PC-9 (cell line): ENCODE data around the gene PAQR6. TPM values are rescaled to one million over a fixed set of nuclear protein-coding genes. Genes with fewer than 3 reads are reported as not detected.

Source experiments
- BruUV-seq: library from RNA; stranded (reverse); fragments of 400-500 nt; replicated peaks from 2 replicates; lab custom pipeline; 2021; lab: Mats Ljungman, UMichigan
- CTCF ChIA-PET: fragments of 300-600 bp; sonication (Branson Sonifier 250); formaldehyde crosslinking; loops from one replicate; lab custom pipeline; 2022; ENCODE audit warnings: antibody characterized with exemption; lab: Charles Lee
- POLR2A ChIA-PET: fragments of 300-600 bp; sonication (Branson Sonifier 250); formaldehyde crosslinking; loops from one replicate; lab custom pipeline; 2022; ENCODE audit warnings: antibody characterized with exemption; ENCODE audit not compliant: unreplicated experiment; lab: Charles Lee
- DNase-seq, 2 experiments: peaks; one replicate each; pipeline versions ENCODE4 v3.0.0 to v3.0.0-alpha.2; 2015 to 2022; ENCODE audit warnings: mixed read lengths in 1 of 2
- H2AFZ ChIP-seq: fragments of 200-600 bp; sonication (generic); 2 replicates; pipeline ENCODE4 v1.8.1; 2017; ENCODE audit warnings: antibody characterized with exemption
- H3F3A ChIP-seq: fragments of 200-600 bp; sonication (generic); 2 replicates; pipeline ENCODE4 v1.8.1; 2017; ENCODE audit warnings: antibody characterized with exemption, mild to moderate bottlenecking, low read depth; ENCODE audit not compliant: insufficient read depth
- H3K27ac ChIP-seq: fragments of 200-600 bp; sonication (generic); 2 replicates; pipeline ENCODE4 v1.6.1; 2016; ENCODE audit warnings: mixed run types
- H3K27me3 ChIP-seq: fragments of 200-600 bp; sonication (generic); 2 replicates; pipeline ENCODE4 v1.6.1; 2016; ENCODE audit warnings: low read depth, mixed run types; ENCODE audit not compliant: insufficient read depth
- H3K36me3 ChIP-seq: fragments of 200-600 bp; sonication (generic); 2 replicates; pipeline ENCODE4 v1.6.1; 2016; ENCODE audit warnings: low read depth, mixed run types
- H3K4me1 ChIP-seq: fragments of 200-600 bp; sonication (generic); replicated peaks from 2 replicates; pipeline ENCODE4 v1.6.1; 2016; ENCODE audit warnings: mixed run types; ENCODE audit not compliant: insufficient read depth
- H3K4me2 ChIP-seq: fragments of 200-600 bp; sonication (generic); 2 replicates; pipeline ENCODE4 v1.6.1; 2017; ENCODE audit warnings: mixed run types
- H3K4me3 ChIP-seq: fragments of 200-600 bp; sonication (generic); 2 replicates; pipeline ENCODE4 v1.6.1; 2016; ENCODE audit warnings: mixed run types
- H3K79me2 ChIP-seq: fragments of 200-600 bp; sonication (generic); 2 replicates; pipeline ENCODE4 v1.6.1; 2017; ENCODE audit warnings: low read depth, mixed run types
- H3K9me2 ChIP-seq: fragments of 200-600 bp; sonication (generic); 2 replicates; pipeline ENCODE4 v1.8.1; 2017; ENCODE audit warnings: mild to moderate bottlenecking; ENCODE audit not compliant: insufficient read depth
- H3K9me3 ChIP-seq: fragments of 200-600 bp; sonication (generic); 2 replicates; pipeline ENCODE4 v1.8.1; 2016; ENCODE audit warnings: low read depth; ENCODE audit not compliant: insufficient read depth
- H4K20me1 ChIP-seq: fragments of 200-600 bp; sonication (generic); 2 replicates; pipeline ENCODE4 v1.8.1; 2017; ENCODE audit not compliant: insufficient read depth
- CTCF ChIP-seq: fragments of 200-600 bp; sonication (generic); conservative IDR thresholded peaks from 2 replicates; pipeline ENCODE4 v1.6.1; 2017; ENCODE audit warnings: mixed run types, antibody characterized with exemption, mild to moderate bottlenecking, moderate library complexity
- EZH2 ChIP-seq: fragments of 200-600 bp; sonication (generic); IDR thresholded peaks from 2 replicates; pipeline ENCODE4 v1.8.0; 2017; ENCODE audit warnings: antibody characterized with exemption, low read depth
- intact Hi-C: fragments of 100-400 bp; cut with micrococcal nuclease; formaldehyde crosslinking; loops from one replicate; pipeline ENCODE4 v1.10.0; 2022; ENCODE audit not compliant: unreplicated experiment
- total RNA-seq: library from RNA; stranded (reverse); gene quantifications from 2 replicates; pipeline ENCODE4 v1.2.3, GENCODE V29; 2021

The PAQR6 gene
- total RNA-seq, 1 experiment from 2014 or later = 12.3 TPM

- ChIA-PET POLR2A (no interaction called here), CTCF (no interaction called here)
- TF ChIP-seq CTCF (no peak), EZH2 (no peak)
- H2AFZ ChIP-seq = no peak overlapping the region
- H3K4me3 ChIP-seq = no peak overlapping the region
- no peaks in the 10 kb centered on the region for H3K27me3 ChIP-seq
- peaks cover 19% of the 10 kb centered on the region for H3K36me3 ChIP-seq
- peaks cover 9% of the 10 kb centered on the region; the same call in 1 of the 2 replicates for H4K20me1 ChIP-seq
- H3K9me3 ChIP-seq = no peaks in the 10 kb centered on the region
- no peaks in the 10 kb centered on the region for H3K9me2 ChIP-seq
- intact Hi-C loops = no loop called here
- no peaks in the 10 kb centered on the region for H3K4me1 ChIP-seq
- no peak overlapping the region for H3K27ac ChIP-seq
- no TSS peak for BruUV-seq
- no peaks in the 10 kb centered on the region for H3K79me2 ChIP-seq
- H3F3A ChIP-seq = no peaks in the 10 kb centered on the region; the same call in 1 of the 2 replicates
- no peak for DNase-seq
- H3K4me2 ChIP-seq = no peak overlapping the region
Observed at GRCh38 chr1:156257711-156258110, 9.9 kb upstream of the PAQR6 start.

GRCh38 chr1:156253634-156254033, 5.8 kb upstream of the PAQR6 start:
- Histone ChIP-seq H3K79me2 (no peaks in the 10 kb centered on the region), H3K9me2 (no peaks in the 10 kb centered on the region), H4K20me1 (peaks cover 6% of the 10 kb centered on the region; the same call in 1 of the 2 replicates), H3F3A (peaks cover 3% of the 10 kb centered on the region; the same call in 1 of the 2 replicates), H3K4me3 (no peak overlapping the region), H3K9me3 (no peaks in the 10 kb centered on the region), H3K4me1 (no peaks in the 10 kb centered on the region), H3K36me3 (peaks cover 25% of the 10 kb centered on the region; the same call in 1 of the 2 replicates), H3K4me2 (no peak overlapping the region), H3K27me3 (no peaks in the 10 kb centered on the region), H2AFZ (no peak overlapping the region), H3K27ac (no peak overlapping the region)
- CTCF ChIA-PET = no interaction called here
- no peak for DNase-seq
- BruUV-seq = no TSS peak
- no peak for TF ChIP-seq CTCF
- POLR2A ChIA-PET = no interaction called here
- intact Hi-C loops = no loop called here

GRCh38 chr1:156251527-156251926, 3.7 kb upstream of the PAQR6 start:
- Histone ChIP-seq H3K4me3 (no peak overlapping the region), H3F3A (peaks cover 10% of the 10 kb centered on the region; the same call in 1 of the 2 replicates), H3K4me2 (no peak overlapping the region), H4K20me1 (no peaks in the 10 kb centered on the region), H3K4me1 (no peaks in the 10 kb centered on the region), H3K79me2 (no peaks in the 10 kb centered on the region), H3K9me3 (no peaks in the 10 kb centered on the region), H3K36me3 (peaks cover 25% of the 10 kb centered on the region; the same call in 1 of the 2 replicates), H3K27me3 (no peaks in the 10 kb centered on the region), H2AFZ (no peak overlapping the region), H3K27ac (no peak overlapping the region), H3K9me2 (no peaks in the 10 kb centered on the region)
- intact Hi-C loops = no loop called here
- ChIA-PET POLR2A (no interaction called here), CTCF (interaction anchor here (0.6 kb wide), 1 partner anchor 160 kb away, joined by 7 read pairs; no protein-coding TSS in a partner anchor)
- TF ChIP-seq CTCF (no peak), EZH2 (no peak)
- DNase-seq = no peak
- no TSS peak for BruUV-seq
